Adrenal gland (tissue), 12 donors: ENCODE data around the gene APRT. TPM values are rescaled to one million over a fixed set of nuclear protein-coding genes. Genes with fewer than 3 reads are reported as not detected.
"Not testable (repeated sequence)": the region's sequence is repeated elsewhere in the genome, so short reads cannot be mapped to it uniquely, and the experiment has no call there.

Experiments
- DNase-seq, 7 donors: peaks; one replicate each; pipeline ENCODE4 v3.0.0-alpha.2; 2019 to 2020
- H3K27ac ChIP-seq, 5 donors: fragments of 200-600 bp; sonication (generic) in 4 of 5; 1 replicate in 3 of 5; 2 replicates in 2 of 5; pipeline versions ENCODE4 v1.5.1 to v1.8.0; 2016 to 2020; ENCODE audit warnings: mild to moderate bottlenecking in 1 of 5
- H3K27me3 ChIP-seq: fragments of 200-600 bp; 2 replicates; pipeline ENCODE4 v1.8.0; 2021
- H3K36me3 ChIP-seq, 2 donors: fragments of 200-600 bp; replicated peaks in 1 of 2; 1 replicate in 1 of 2; 2 replicates in 1 of 2; pipeline versions ENCODE4 v1.5.1 to v1.8.0; 2018 to 2022
- H3K4me1 ChIP-seq, 2 donors: fragments of 200-600 bp; replicated peaks in 1 of 2; 1 replicate in 1 of 2; 2 replicates in 1 of 2; pipeline versions ENCODE4 v1.5.1 to v1.8.0; 2018 to 2021
- H3K4me3 ChIP-seq, 4 donors: fragments of 200-600 bp; sonication (generic) in 3 of 4; one replicate each; pipeline ENCODE4 v1.5.1; 2016 to 2018
- H3K9me3 ChIP-seq, 3 donors: fragments of 200-600 bp; sonication (generic) in 1 of 3; replicated peaks in 1 of 3; 1 replicate in 2 of 3; 2 replicates in 1 of 3; pipeline versions ENCODE4 v1.5.1 to v1.8.0; 2016 to 2021
- POLR2A ChIP-seq, 2 donors: fragments of 450-650 bp; IDR thresholded peaks; one replicate each; pipeline ENCODE4 v1.6.1; 2017; ENCODE audit warnings: antibody characterized with exemption in 2 of 2, mild to moderate bottlenecking in 2 of 2, moderate library complexity in 1 of 2
- WGBS, 4 donors: extraction: QIAGEN DNeasy Blood & Tissue Kit in 2 of 4; methylation state at CpG; one replicate each; pipeline versions ENCODE4 v1.1.5 to v1.1.7; 2013 to 2017; 5-methylcytosine and 5-hydroxymethylcytosine counted together
- intact Hi-C, 2 donors: fragments of 100-400 bp; cut with DNase I; formaldehyde crosslinking; loops; one replicate each; pipeline versions ENCODE4 v1.14.1 to v1.15.0; 2022 to 2023
- polyA plus RNA-seq, 3 donors: library from polyadenylated mRNA; stranded (reverse); fragments of 200-250 nt in 2 of 3; fragments of 350-450 nt in 1 of 3; fragmentation: Illumina TruSeq in 1 of 3; extraction: RNeasy Lipid Tissue Mini Kit (QIAGEN cat#74804) in 1 of 3; gene quantifications; one replicate each; pipeline ENCODE4 v1.2.3, GENCODE V29; 2013 to 2014
- total RNA-seq, 9 donors: library from RNA; depleted of rRNA in 4 of 9; stranded (reverse); fragments of >200 nt in 4 of 9; fragments of 120-200 nt in 1 of 9; fragmentation: NEBNext Ultra II Directional in 1 of 9; extraction: Animal tissue kit (Norgen Biotek cat#: 25700) in 1 of 9; gene quantifications; one replicate each; pipeline versions ENCODE4 v1.1.0 to v1.2.4, GENCODE V29; 2013 to 2023
- TF ChIP-seq, protein P1 (sequence below), 6 experiments: fragments of 450-650 bp in 4 of 6; fragments of 200-600 bp in 2 of 6; sonication (generic) in 1 of 6; IDR thresholded peaks; 1 replicate in 5 of 6; 2 replicates in 1 of 6; pipeline versions ENCODE4 v1.5.1 to v1.8.0; 2016 to 2021; ENCODE audit warnings: antibody characterized with exemption in 6 of 6, mild to moderate bottlenecking in 2 of 6, moderate library complexity in 1 of 6
- donor health status: healthy with polysubstance abuse.
- donor health status: Bipolar disorder and iron deficiency.
- donor health status: DM: yes; HTN: yes; CAD: no.
- donor health status: DM: no; HTN: no; CAD: no.
- donor health status: DM: no; HTN: no; CAD: no.
- donor health status: DM: yes; HTN: yes; CAD: no.

APRT gene
- total and polyA plus RNA-seq, 12 donors, result 116 to 297 (median 181) TPM

DNA sequence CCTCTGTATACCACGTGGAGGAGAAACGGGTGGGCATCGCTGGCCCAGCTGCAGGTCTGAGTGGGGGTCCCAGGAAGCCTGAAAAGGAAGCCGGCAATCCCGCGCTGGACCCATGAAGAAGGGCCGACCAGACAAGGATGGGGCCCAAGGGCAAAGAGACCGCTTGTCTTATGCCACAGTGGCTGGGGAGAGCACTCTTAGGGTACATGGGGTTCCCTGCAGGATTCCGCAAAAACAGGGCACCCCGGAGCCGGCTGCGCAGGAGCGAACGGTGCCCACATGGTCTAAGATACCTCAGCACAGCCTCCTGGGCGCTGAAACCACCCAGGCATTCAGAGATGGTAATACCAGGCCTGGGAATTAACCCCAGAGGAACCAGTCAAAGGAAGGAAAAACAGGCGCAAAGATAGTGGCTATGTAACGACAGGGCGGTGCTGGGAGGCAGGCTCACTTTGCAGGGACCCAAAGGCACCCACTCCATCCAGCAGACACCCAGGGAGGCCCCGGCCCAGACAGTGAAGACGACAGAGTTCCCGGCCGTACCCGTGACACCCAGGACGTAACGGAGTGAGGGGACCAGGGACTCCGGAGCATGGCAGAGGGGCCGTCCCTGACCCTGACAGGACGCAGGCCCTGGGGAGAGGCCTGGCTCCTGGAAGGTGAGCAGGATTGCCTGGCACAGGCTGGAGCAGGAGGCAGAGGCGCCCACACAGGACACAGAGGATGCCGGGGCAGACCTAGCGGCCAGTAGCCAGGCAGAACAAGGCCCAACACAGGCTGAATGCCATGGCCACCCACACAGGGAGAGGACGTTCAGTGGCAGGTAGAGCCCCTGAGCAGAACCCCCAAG lies 37.0 kb downstream of the APRT start:
- intact Hi-C loops, result no loop called here
- H3K4me1 ChIP-seq, result peaks cover 18 to 41% of the 10 kb centered on the region in 2 donors
- TF ChIP-seq, protein P1, sequence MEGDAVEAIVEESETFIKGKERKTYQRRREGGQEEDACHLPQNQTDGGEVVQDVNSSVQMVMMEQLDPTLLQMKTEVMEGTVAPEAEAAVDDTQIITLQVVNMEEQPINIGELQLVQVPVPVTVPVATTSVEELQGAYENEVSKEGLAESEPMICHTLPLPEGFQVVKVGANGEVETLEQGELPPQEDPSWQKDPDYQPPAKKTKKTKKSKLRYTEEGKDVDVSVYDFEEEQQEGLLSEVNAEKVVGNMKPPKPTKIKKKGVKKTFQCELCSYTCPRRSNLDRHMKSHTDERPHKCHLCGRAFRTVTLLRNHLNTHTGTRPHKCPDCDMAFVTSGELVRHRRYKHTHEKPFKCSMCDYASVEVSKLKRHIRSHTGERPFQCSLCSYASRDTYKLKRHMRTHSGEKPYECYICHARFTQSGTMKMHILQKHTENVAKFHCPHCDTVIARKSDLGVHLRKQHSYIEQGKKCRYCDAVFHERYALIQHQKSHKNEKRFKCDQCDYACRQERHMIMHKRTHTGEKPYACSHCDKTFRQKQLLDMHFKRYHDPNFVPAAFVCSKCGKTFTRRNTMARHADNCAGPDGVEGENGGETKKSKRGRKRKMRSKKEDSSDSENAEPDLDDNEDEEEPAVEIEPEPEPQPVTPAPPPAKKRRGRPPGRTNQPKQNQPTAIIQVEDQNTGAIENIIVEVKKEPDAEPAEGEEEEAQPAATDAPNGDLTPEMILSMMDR (IDR thresholded peaks at IDR 0.05), result no peak
- TF ChIP-seq POLR2A (IDR thresholded peaks at IDR 0.05), result no peak
- 90 to 95% (median 92%) methylated on average over 26 to 32 of the region's 32 CpGs for WGBS, 4 donors
- no peak overlapping the region for H3K4me3 ChIP-seq
- DNase-seq, result no peak
- no peaks in the 10 kb centered on the region for H3K9me3 ChIP-seq
- no peaks in the 10 kb centered on the region for H3K36me3 ChIP-seq
- H3K27me3 ChIP-seq, result no peaks in the 10 kb centered on the region
- H3K27ac ChIP-seq, result no peak overlapping the region

- WGBS, 4 donors, result 20 to 56% (median 48%) methylated on average over 7 to 12 of the region's 12 CpGs; no CpG with 5 or more reads in 1 of the 4 donors
- Histone ChIP-seq H3K9me3 (no peaks in the 10 kb centered on the region), H3K27ac (peak overlapping the region in 2 of 5 donors; percentile 75 to 81), H3K27me3 (no peaks in the 10 kb centered on the region), H3K4me1 (peaks cover 18 to 42% of the 10 kb centered on the region in 2 donors), H3K4me3 (no peak overlapping the region), H3K36me3 (no peaks in the 10 kb centered on the region)
- peak in 5 of 7 donors; percentile 52 to 70 (median 66) for DNase-seq
- intact Hi-C loops, result no loop called here
- TF ChIP-seq POLR2A (IDR thresholded peaks at IDR 0.05), result no peak
- TF ChIP-seq, protein P1 (IDR thresholded peaks at IDR 0.05), result no peak
Observed at GRCh38 chr16:88773812-88774291, 37.9 kb downstream of the APRT start.

DNA sequence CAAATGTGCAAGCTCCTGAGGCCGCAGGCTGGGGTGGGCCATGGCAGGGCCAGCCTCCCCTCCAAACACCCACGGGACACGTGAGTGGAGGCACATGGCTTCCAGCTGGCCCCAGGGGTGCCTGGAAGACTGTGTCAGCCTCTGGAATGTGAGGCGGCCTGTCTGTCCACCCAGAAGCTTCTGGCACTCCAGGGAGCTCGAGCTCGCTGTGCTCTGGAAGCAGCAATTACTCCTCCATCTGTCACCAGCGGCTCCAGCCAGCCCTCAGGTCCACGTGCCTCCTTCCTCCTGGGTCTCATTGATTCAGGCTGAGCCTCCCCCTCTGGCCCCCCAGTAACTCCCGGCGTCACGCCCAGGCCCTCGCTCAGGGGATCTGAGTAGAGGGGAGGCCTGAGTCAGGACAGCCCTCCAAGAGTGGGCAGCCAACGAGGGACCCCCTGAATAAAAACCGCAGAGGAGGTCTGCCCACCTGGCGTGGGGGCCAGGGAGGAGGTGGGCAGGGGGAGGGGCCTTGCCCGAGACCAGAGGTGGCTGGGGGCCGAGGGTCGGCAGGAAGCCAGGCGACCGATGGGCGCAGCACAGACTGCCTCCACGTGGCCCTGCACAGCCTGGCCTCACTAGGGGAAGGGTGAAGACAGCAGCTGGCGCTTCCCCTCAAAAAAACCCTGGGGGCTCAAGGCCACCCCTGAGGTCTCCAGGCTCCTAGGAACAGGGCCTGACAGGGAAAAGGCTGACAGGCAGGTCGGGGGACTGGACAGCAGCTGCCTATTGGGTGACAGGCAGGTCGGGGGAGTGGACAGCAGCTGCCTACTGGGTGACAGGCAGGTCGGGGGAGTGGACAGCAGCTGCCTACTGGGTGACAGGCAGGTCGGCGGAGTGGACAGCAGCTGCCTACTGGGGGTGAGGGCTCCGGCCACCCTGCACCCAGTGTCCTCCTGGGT lies 38.6 kb downstream of the APRT start:
- intact Hi-C loops, result no loop called here
- Histone ChIP-seq H3K4me3 (no peak overlapping the region), H3K4me1 (peaks cover 18 to 43% of the 10 kb centered on the region in 2 donors), H3K27ac (peak overlapping the region in 3 of 5 donors; percentile 49 to 81 (median 75)), H3K27me3 (no peaks in the 10 kb centered on the region), H3K36me3 (no peaks in the 10 kb centered on the region), H3K9me3 (no peaks in the 10 kb centered on the region)
- peak in 6 of 7 donors; percentile 42 to 79 (median 52) for DNase-seq
- TF ChIP-seq, protein P1 (IDR thresholded peaks at IDR 0.05), result no peak
- TF ChIP-seq POLR2A (IDR thresholded peaks at IDR 0.05), result no peak
- WGBS, 4 donors, result 55 to 82% (median 65%) methylated on average over 2 to 29 of the region's 29 CpGs

- intact Hi-C loops, H3K9me3 ChIP-seq, DNase-seq, H3K27me3 ChIP-seq, H3K36me3 ChIP-seq, H3K4me3 ChIP-seq: not testable (repeated sequence)
- Histone ChIP-seq H3K4me1 (peaks cover 18 to 52% of the 10 kb centered on the region in 2 donors), H3K27ac (peak overlapping the region in 1 of 5 donors; percentile 86)
- 94 to 98% (median 95%) methylated on average over 4 to 17 of the region's 23 CpGs; no CpG with 5 or more reads in 1 of the 4 donors for WGBS, 4 donors
Observed at GRCh38 chr16:88771781-88772180, 39.9 kb downstream of the APRT start.
